GM13976 (cell line): ENCODE measurements around the gene KLK4.

Source experiments
- DNase-seq: peaks from one replicate; pipeline ENCODE4 v3.0.0; 2012; ENCODE audit warnings: low spot score
- in situ Hi-C: fragments of 300-500 bp; cut with MboI; formaldehyde crosslinking; loops from one replicate; pipeline ENCODE4 v1.12.0; 2022; ENCODE audit warnings: low sequenced_read_pairs, mixed read lengths, inconsistent platforms; ENCODE audit not compliant: unreplicated experiment
- TF ChIP-seq, protein P1 (sequence below): IDR thresholded peaks from 2 replicates; pipeline ENCODE4 v1.5.1; 2012; ENCODE audit warnings: borderline replicate concordance, mild to moderate bottlenecking; ENCODE audit not compliant: insufficient read depth; ENCODE audit errors: extremely low read depth, missing control alignments, control extremely low read depth

KLK4 gene

DNA sequence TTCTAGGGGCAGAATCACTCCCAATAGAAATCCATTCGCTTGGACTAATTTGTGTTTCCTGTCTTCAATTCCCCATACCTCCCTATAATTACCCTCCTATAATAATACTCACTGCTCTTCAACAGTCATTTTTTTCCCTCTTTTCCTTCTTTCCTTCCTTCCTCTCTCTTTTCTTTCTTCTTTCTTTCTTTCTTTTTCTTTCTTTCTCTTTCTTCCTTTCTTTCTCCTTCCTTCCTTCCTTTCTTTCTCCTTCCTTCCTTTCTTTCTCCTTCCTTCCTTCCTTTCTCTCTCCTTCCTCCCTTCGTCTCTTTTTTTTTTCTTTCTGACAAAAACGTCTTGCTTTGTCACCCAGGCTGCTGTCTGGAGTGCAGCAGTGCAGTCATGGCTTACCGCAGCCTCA is 33.6 kb upstream of the KLK4 start:
- in situ Hi-C loops = no loop called here
- DNase-seq = no peak
- TF ChIP-seq, protein P1, sequence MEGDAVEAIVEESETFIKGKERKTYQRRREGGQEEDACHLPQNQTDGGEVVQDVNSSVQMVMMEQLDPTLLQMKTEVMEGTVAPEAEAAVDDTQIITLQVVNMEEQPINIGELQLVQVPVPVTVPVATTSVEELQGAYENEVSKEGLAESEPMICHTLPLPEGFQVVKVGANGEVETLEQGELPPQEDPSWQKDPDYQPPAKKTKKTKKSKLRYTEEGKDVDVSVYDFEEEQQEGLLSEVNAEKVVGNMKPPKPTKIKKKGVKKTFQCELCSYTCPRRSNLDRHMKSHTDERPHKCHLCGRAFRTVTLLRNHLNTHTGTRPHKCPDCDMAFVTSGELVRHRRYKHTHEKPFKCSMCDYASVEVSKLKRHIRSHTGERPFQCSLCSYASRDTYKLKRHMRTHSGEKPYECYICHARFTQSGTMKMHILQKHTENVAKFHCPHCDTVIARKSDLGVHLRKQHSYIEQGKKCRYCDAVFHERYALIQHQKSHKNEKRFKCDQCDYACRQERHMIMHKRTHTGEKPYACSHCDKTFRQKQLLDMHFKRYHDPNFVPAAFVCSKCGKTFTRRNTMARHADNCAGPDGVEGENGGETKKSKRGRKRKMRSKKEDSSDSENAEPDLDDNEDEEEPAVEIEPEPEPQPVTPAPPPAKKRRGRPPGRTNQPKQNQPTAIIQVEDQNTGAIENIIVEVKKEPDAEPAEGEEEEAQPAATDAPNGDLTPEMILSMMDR = no peak

DNA sequence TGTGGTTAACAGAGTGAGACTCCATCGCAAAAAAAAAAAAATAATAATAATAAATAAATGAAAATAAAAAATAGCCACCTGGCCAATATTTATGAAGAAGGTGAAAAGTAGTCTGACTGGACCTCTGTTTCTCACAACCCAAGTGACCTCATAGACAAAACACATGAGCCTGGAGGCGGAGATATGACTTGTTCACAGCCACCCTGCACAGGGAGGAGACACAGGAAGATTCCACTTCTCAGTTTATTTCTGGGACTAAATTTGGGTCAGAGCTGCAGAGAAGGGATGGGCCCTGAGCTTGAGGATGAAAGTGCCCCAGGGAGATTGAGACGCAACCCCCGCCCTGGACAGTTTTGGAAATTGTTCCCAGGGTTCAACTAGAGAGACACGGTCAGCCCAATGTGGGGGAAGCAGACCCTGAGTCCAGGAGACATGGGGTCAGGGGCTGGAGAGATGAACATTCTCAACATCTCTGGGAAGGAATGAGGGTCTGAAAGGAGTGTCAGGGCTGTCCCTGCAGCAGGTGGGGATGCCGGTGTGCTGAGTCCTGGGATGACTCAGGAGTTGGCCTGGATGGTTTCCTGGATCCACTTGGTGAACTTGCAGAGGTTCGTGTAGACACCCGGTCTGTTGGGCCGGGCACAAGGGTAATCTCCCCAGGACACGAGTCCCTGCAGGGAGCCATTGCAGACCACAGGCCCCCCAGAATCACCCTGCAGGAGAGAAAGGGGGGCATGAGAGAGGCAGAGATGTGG is 32.1 kb upstream of the KLK4 start:
- TF ChIP-seq, protein P1 = no peak
- no peak for DNase-seq
- in situ Hi-C loops = no loop called here

DNA sequence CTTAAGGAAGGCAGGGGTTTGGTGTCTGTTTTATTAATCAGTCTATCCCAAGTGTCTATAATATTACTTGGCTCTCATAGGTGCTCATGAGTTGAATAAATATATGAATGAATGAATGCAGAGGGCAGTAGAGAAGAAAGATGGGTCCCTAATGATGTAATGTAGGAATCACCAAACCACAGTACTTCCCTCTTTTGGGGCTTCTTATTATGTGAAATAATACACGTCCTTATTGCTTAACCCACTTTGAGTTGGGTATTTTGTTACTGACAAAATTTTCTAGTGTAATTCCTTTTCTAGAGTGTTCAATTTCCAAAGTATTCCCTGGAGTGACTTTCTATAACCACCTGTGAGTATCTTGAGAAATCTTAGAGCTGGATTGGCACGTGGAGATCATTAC is 28.4 kb upstream of the KLK4 start:
- DNase-seq = no peak
- in situ Hi-C loops = no loop called here
- TF ChIP-seq, protein P1 = no peak

DNA sequence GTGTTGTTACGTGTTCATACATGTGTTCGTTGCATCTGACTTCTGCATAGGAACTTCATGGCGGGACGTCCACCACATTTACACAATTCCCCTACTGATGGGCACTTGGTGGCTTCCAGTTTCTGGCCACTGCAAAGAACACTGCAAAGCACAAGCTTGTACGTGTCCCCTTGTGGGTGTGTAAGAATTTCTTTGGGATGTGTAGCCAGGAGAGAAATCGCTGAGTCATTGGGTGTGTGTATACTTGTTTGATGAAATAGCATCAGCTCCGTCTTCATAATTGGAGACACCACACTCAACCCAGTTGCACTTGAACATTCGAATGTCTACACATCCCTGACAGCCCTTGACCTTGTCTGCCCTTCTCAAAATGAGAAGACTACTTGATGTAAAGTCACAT is 22.4 kb upstream of the KLK4 start:
- no peak for DNase-seq
- in situ Hi-C loops = no loop called here

DNA sequence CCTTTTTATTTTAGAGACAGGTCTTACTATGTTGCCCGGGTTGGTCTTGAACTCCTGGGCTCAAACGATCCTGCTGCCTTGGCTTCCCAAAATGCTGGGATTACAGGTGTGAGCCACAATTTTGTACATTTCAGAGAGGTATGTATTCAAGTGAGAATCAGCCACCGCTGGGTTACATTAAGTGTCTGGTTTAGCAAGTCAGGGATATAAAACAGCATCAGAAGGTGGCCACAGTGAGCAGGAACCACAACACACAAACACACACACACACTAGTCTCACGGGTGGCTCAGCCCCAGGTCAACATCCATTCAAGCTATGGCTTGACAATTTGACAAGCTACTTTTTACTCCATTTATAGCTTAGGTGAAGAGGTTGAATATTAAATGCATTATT is 21.5 kb upstream of the KLK4 start:
- no peak for DNase-seq
- TF ChIP-seq, protein P1 = no peak
- in situ Hi-C loops = no loop called here

More for the DNA sequence above, 22.4 kb upstream of the KLK4 start:
- TF ChIP-seq, protein P1 = no peak

DNA sequence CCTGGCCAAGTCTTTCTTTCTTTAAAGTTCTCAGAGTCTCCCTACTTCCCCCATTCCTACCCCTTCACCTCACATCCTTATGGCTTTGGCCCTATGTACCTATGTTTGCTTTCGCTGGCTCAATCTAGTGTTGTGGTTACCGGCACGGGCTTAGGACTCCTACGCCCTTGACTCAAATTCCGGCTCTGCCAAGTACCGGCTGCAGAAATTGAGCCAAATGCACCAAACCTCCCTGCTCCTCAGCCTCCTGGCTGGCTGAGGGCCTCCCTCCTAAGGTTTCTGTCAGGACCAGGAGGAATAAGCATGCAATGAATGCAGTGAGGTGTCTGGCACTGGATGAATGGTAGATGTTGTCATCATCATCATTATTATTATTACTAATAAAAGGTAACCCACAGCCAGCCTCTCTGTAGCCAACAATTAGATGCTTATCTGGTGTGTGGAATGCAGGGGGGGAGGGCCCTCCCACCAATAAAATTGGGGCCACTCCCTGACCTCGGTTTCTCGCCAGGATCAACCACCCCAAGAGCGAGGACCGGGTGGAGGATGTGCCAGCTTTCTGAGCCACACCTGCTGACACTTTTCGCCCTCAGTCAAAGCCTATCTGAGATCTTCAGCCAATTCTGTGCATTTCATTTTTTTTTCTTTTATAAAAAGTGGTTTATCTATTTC is 21.0 kb upstream of the KLK4 start:
- TF ChIP-seq, protein P1 = no peak
- no peak for DNase-seq
- in situ Hi-C loops = no loop called here

DNA sequence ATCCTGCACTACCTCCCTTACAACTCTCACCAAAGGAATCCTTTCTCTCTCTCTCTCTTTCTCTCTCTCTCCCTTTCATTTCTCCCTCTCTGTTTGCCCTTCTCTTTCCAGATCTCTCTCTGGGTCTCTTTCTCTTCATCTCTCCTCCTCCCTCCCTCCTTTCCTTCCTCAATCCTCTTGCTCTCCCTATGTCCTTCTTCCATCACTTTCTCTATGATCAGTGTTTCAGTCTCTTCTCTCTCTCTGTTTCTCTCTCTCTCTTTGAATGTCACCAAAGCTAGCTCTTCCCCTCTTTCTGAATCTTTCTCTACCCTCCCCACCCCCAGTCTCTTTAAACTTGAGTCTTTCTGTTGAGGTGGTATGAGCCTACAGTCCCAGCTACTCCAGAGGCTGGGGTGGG is 19.8 kb upstream of the KLK4 start:
- TF ChIP-seq, protein P1 = no peak
- no peak for DNase-seq
- in situ Hi-C loops = no loop called here
